ENCODE results near the gene IMPA2.

DNA sequence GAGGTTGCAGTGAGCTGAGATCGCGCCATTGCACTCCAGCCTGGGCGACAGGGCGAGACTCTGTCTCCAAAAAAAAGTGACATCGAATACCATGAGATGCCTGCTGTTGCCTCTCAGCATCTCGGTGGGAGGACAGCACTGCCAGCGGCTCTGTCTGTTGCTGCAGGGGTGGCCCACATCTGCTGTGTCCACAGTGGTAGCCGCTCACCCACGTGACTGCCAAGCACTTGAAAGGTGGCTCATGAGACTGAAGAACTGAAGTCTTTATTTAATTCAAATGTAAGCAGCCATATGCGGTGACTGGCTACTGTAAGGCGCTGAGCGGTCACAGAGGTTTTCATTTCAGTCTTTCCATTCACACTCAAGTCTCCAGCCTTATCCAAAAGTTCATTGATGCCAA, 25.8 kb downstream of the IMPA2 start:
- TF ChIP-seq, protein P1, sequence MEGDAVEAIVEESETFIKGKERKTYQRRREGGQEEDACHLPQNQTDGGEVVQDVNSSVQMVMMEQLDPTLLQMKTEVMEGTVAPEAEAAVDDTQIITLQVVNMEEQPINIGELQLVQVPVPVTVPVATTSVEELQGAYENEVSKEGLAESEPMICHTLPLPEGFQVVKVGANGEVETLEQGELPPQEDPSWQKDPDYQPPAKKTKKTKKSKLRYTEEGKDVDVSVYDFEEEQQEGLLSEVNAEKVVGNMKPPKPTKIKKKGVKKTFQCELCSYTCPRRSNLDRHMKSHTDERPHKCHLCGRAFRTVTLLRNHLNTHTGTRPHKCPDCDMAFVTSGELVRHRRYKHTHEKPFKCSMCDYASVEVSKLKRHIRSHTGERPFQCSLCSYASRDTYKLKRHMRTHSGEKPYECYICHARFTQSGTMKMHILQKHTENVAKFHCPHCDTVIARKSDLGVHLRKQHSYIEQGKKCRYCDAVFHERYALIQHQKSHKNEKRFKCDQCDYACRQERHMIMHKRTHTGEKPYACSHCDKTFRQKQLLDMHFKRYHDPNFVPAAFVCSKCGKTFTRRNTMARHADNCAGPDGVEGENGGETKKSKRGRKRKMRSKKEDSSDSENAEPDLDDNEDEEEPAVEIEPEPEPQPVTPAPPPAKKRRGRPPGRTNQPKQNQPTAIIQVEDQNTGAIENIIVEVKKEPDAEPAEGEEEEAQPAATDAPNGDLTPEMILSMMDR (IDR thresholded peaks at IDR 0.05; ENCODE audit: borderline replicate concordance, extremely low read depth, low read length, poor library complexity, severe bottlenecking) = no peak
- no peak for TF ChIP-seq EZH2 (IDR thresholded peaks at IDR 0.05; ENCODE audit: borderline replicate concordance, low read depth, low read length, severe bottlenecking)

Measured in DND-41 (cell line).